C4-2B (cell line): ENCODE measurements around the gene PLPPR5.

Experiments used
- H3K27ac ChIP-seq: fragments of 450-650 bp; 2 replicates; pipeline ENCODE4 v1.5.1; 2017
- CTCF ChIP-seq: fragments of 450-650 bp; conservative IDR thresholded peaks from 2 replicates; pipeline ENCODE4 v1.5.1; 2017; ENCODE audit warnings: mild to moderate bottlenecking
- ZFX ChIP-seq: fragments of 450-650 bp; IDR thresholded peaks from 2 replicates; pipeline ENCODE4 v1.6.1; 2017

PLPPR5 gene

GRCh38 chr1:98919211-98919610 is 85.5 kb downstream of the PLPPR5 start:
- no peak for TF ChIP-seq CTCF
- no peak for TF ChIP-seq ZFX
- H3K27ac ChIP-seq: no peak overlapping the region

- H3K27ac ChIP-seq: no peak overlapping the region
- TF ChIP-seq ZFX: no peak
- no peak for TF ChIP-seq CTCF
These were observed 90.1 kb downstream of the PLPPR5 start for GRCh38 chr1:98914547-98914946.

GRCh38 chr1:98910827-98911226 is 93.8 kb downstream of the PLPPR5 start:
- no peak for TF ChIP-seq CTCF
- TF ChIP-seq ZFX: no peak

GRCh38 chr1:98908980-98909379 is 95.7 kb downstream of the PLPPR5 start:
- TF ChIP-seq CTCF: no peak
- TF ChIP-seq ZFX: no peak

More at GRCh38 chr1:98910827-98911226, 93.8 kb downstream of the PLPPR5 start:
- no peak overlapping the region for H3K27ac ChIP-seq

GRCh38 chr1:98906809-98907208 is 97.9 kb downstream of the PLPPR5 start:
- H3K27ac ChIP-seq: no peak overlapping the region
- no peak for TF ChIP-seq ZFX
- no peak for TF ChIP-seq CTCF

More at GRCh38 chr1:98908980-98909379, 95.7 kb downstream of the PLPPR5 start:
- H3K27ac ChIP-seq: no peak overlapping the region

- no peak overlapping the region for H3K27ac ChIP-seq
- TF ChIP-seq ZFX (no peak), CTCF (no peak)
These were observed 98.3 kb downstream of the PLPPR5 start for GRCh38 chr1:98906361-98906760.

GRCh38 chr1:98904684-98905083 is 100.0 kb downstream of the PLPPR5 start:
- no peak overlapping the region for H3K27ac ChIP-seq
- TF ChIP-seq ZFX: no peak
- TF ChIP-seq CTCF: no peak
